ENCODE results near the gene B4GALT5. TPM values are rescaled to one million over a fixed set of nuclear protein-coding genes. Genes with fewer than 3 reads are reported as not detected.
"Not testable (repeated sequence)": the region's sequence is repeated elsewhere in the genome, so short reads cannot be mapped to it uniquely, and the experiment has no call there.

Gene B4GALT5
- total RNA-seq, 1 experiment from 2014 or later: 41.7 TPM

DNA sequence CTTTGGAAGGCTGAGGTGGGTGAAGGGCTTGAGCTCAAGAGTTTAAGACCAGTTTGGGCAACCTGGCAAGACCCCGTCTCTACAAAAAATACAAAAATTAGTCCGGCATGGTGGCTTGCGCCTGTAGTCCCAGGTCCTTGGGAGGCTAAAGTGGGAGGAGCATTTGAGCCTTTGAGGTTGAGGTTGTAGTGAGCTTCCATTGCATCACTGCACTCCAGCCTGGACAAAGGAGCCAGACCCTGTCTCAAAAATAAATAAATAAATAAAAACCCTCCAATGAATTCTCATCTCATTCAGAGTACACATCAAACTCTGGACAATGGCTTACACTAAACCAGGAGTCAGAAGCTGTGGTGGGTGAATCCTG, 31.8 kb downstream of the B4GALT5 start:
- no peak for DNase-seq (ENCODE audit: low read depth)

DNA sequence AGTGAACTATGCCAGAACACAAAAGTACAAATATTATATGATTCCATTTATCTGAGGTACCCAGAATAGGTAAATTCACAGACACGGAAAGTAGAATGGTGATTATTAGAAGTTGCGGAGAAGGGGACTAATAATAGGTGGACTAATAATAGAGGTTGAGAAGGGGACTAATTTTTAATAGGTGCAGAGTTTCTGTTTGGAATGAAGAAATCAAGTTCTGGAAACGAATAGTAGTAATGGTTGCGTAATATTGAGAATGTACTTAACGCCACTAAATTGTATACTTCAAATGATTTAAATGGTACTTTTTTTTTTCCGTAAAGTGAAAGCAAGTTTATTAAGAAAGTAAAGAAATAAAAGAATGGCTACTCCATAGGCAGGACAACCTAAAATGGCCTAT, 33.2 kb downstream of the B4GALT5 start:
- no peak for DNase-seq (ENCODE audit: low read depth)

DNA sequence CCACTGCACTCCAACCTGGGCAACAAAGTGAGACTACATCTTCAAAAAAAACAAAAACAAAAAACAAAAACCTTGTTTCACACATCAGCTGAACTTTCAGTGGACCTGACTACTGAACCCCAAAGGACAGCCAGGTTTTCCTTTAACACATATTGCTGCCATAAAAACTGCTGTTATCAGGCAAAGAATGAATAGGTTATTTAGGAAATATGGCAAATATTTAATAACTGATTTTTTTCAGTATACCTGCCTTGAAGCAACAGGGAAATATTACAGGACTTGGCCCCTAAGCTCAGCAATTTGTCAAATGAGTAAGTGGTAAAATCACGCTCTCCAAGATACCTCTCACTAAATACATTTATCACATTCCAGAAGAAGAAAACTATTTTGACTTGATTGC, 34.0 kb downstream of the B4GALT5 start:
- DNase-seq (ENCODE audit: low read depth): no peak

DNA sequence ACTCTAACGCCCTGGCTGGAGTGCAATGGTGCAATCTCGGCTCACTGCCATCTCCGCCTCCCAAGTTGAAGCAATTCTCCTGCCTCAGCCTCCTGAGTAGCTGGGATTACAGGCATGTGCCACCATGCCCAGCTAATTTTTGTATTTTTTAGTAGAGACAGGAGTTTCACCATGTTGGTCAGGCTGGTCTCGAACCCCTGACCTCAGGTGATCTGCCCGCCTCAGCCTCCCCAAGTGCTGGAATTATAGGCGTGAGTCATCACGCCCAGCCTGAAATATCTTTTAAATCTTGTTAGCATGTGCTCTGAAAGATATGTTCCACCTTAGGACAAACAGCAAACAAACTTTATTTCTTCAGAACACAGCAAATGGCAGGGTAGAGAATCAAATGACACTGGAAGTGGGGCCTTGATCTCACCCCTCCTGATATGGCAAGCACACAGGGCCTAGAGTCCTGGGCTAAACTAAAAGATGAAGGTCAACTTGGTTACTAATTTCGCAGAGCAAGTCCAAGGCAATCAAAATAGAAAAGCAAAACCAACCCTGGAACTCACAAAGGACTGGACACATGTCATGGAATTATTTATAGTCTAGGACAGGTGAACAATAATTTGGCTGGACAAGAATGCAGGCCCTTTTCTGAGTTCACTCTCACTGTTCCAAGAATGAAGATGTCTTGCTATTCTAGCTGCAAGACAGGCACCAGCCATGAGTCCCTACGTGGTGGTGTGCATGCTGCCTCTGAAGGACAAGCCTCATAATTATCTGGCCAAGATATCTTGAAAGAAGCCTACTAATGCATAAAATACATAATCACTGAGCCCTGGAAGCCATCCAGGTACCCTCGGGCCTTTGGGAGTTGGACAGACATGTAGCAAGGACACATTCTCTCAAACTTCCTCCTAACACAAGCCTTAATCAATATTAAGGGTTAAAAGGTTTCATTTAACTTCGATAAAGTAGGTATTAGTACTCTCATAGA, 35.6 kb downstream of the B4GALT5 start:
- DNase-seq (ENCODE audit: low read depth): no peak

DNA sequence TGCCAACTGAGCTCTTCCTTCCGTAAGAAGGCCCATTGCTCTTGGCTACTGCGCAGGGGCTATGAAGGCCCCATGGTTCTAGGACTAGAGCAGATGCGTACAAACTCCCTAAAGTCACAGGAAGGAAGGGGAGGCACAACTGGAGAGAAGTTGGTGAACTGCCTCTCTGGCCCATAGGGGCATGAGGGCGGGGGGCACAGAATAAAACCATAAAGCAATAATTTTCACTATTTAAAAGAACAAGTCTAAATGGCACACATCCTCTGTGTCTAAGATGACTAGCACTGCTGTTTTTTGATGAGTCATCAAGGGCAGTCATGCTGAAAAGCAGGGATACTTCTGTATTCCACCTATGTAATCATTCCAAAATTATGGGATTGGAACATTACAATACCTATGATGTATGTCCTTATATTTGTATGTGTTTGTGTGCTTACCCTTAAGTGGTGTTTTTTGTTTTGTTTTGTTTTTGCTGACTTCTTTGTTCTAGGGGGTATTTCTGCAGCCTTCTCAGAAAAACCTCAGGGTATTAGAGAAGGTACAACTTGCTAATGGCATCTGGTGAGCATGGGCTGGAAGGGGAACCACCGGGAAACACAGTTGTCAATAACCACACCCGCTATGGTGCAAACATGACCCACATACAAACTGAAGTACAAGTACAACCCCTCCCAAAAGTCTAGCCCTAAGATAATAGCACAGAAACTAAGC, 36.9 kb downstream of the B4GALT5 start:
- peak; percentile 71 for DNase-seq (ENCODE audit: low read depth)

DNA sequence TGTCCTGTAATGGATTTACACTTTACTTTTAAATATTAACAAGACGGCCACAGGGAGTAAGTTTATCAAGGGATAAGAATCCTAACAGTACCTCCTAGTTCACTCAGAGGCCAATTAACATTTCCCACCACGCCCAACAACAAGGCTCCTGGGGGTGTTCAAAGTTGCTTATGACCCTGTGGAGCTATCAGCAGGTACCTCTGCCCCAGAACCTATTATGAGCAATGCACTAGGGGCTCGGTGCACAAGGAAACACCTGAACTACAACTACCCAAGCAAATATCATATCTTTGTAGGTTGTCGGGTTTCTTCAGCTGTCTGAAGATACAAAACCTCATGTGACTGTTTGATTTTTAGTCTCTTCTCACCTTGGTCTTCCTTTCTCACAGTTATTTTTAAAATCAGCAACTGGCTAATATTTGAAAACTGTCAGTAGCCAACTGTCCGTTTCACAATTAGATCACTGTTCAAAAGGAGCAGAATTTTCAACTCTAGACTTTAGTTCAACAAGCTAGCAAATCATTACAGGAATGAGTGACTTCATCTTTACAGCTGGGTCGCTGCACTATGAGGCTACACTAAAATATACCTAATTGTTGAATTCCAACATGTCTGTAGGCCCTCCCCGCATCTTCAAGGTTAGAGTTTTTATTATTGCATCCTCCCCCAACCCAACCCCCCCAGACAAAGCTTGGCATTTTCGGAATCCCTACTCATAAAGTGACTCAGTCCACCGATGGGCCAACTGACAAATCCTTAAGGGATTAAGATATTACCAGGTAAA, 38.1 kb downstream of the B4GALT5 start:
- DNase-seq (ENCODE audit: low read depth): peak; percentile 39

DNA sequence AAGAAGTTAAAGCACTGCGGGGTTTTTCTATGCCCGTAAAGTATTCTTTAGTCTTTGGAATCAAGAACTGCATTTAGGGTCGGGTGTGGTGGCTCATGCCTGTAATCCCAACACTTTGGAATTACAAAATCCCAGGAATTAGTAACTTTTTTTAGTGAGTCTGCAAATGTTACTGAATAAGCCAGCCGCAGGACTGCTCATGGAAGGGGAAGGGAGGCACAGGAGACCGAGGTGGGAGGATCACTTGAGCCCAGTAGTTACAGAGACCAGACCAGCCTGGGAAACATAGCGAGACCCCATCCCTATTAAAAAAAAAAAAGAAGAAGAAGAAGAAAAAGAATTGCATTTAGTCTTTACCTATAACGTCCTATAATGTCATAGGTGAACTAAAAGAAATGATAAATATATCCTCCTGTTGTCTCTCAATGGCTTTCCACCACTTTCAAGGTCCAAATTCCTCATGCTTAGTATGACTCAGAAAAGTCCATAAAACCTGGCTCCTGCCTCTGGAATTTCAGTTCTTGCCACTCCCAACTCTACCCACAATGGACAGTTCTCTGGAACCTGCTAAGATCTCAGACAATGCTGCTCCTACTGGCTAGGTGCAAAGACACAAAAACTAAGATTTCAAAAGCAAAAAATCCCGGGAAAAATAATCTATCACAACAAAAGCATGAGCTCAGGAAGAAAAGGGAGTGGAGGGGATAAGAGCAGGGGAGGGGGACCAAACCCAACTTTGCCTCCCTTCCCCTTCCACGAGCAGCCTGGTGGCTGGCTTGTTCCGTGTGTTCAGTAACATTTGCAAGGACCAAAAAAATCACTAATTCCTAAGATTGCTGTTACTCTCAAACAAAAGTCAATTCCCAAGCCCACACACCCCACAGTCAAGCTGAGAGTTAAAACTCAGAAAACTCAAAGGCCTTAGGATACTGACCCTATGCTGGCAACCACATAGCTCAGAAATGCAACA, 39.0 kb downstream of the B4GALT5 start:
- DNase-seq (ENCODE audit: low read depth): peak; percentile 86

DNA sequence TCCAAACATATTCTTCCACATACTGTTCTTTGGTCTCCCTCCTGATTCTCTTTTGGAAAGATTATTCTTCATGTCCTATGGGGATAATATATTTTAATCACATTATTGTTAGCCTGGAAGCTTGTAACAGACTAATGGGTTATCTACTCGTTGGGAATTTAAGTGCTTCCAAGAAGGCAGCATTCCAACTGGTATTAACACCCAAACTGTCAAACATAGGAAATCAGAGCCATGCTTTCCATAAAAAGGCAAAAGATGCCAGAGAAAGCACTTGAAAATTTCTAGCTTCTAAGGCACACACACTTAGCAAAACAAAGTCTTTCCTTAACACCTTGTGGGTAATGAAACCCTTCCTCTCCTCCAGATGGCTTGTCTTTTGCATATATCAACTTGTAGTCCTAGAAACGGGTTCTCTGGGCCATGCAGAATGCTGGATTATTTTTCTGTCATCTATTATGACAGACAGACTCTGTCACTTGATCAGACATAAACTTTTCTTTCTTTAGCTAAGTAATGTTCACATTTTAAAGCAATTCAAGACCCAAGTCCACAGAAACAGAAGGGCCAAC, 41.5 kb downstream of the B4GALT5 start:
- no peak for DNase-seq (ENCODE audit: low read depth)

DNA sequence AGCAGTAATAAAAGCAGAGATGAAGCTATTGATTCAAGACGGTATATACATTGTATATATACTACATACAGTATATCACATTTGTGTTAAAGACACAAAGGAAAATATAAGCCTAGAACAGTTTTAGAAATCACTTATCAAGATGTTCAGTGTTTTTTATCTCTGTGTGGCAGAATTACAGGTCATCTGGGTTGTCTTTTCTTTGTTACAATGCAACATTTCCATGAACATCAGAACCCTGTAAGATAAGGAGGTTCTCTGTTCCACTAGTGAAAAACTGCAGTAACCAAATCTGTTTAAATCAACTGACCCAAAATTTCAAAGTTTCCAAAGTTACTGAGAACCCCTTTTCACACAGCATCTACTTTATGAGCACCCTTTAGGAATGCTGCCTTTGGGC, 42.2 kb downstream of the B4GALT5 start:
- no peak for DNase-seq (ENCODE audit: low read depth)

DNA sequence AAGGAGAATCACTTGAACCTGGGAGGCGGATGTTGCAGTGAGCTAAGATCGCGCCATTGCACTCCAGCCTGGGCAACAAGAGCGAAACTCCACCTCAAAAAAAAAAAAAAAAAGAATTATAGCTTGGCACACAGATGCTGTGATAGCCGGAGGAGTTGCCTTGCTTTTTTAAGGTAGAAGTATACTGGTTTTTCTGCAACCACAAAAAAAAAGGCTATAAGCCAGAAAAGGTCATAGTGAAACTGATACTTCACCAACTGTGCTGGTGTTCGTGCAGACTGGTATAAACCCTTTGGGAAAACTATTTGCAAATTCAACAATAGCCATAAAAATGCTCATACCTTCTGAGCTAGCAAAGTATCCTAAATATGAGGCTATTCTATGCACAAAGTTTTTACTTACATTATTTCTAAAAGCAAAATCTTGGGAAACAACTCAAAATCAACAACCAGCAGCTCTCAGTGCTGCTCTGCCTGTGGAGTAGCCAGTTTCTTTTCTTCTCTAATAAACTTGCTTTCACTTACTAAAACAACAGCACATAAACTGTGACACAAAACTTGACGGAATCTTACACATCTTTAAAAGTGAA, 44.0 kb downstream of the B4GALT5 start:
- DNase-seq (ENCODE audit: low read depth): no peak

DNA sequence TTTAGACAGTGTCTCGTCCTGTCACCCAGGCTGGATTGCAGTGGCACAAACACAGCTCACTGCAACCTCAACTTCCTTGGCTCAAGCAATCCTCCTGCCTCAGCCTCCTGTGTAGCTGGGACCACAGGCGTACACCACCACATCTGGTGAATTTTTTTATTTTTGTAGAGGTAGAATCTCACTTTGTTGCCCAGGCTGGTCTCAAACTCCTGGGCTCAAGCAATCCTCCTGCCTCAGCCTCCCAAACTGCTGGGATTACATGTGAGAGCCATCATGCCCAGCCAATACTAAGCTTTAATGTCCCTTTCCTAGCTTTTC, 44.8 kb downstream of the B4GALT5 start:
- not testable (repeated sequence) for DNase-seq (ENCODE audit: low read depth)

DNA sequence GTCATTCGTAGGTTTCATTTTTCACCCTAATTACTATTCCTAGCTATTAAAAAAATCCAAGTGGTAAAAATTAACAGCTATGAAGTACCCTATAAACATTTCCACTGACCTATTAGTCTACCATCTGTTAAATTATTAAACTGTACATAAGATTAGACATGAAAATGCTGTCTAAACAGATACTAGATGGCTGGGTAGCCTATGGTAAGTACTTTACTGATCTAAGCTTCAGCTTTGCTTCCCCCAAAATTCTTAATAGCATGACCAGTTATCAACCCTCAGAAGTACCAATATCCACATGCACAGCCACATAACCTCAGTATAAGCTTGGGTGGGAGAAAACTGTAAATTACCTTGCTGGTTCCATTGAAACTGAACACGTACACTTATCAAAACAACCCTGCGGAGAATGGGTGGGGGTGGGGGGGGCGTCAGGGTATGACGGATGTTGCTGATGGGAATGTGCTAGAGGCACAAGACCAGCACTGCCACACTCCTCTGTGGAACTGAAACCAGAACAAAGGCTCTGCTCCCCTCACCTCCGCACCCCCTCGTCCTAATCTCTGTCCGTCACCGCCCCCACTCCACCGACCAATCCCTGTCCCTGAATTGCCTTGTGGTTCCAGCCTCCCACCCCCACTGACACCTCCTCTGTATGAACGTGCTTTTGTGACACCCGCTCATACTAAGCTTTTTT, 45.3 kb downstream of the B4GALT5 start:
- DNase-seq (ENCODE audit: low read depth): no peak

DNA sequence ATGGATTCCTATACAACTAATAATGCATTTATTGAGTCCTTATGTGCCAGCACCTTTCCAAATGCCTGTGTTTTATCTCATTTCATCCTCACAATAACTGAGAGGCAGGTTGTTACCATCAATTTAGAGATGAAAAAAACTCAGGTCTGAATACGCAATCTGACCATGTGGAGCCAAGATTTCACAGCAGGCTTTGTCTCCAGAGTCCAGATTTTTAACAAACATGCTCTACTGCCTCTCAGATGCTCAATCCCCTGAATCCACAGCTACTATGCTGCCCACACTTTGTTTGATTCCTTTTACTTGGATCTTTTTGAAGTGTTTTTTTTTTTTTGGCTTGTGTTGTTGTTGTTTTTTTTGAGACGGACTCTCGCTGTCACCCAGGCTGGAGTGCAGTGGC, 46.8 kb downstream of the B4GALT5 start:
- no peak for DNase-seq (ENCODE audit: low read depth)

DNA sequence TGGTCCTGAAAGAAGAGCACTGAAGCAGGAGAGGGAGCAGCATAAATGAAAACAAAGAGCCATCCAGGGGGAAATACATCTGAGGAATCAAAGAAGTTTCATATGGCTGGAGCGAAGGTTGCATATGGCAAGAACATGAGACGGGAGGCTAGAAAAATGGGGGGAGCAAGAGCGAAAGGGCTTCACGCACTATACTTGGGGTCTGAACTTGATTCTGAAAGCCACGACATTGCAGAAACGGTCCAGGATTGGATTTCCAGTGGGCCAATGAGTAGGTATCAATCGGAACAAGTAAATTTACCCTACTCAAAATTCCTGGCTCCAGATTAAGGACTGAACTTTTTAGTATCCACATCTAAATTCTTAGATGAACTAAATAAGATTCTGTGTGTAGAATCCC, 47.9 kb downstream of the B4GALT5 start:
- no peak for DNase-seq (ENCODE audit: low read depth)

DNA sequence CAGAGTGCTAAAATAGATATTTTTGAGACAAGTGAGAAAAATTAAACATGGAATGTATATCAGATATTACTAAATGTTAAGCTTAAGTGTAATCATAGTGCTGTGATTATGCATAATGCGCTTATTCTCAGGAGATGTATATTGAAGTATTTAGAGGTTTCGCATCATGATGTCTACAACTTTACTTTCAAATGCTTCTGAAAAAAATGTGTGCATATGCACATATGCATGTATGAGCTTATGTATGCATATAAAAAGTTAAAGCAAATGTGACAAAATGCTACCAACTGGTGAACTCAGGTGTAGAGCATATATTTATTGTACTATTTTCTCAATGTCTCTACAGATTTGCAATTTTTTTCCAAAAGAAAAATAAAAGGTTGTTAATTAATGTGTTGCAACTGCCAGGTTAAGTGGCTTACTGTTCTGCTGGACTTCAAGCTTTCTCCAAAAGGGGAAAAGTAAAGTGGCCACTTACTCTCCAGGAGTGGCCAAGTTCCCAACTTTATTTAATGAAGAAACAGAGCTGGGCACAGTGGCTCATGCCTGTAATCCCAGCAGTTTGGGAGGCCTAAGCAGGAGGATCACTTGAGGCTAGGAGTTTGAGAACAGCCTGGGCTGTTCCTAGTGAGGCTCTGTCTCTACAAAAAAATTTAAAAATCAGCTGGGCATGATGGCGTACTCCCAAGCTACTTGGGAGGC, 48.9 kb downstream of the B4GALT5 start:
- DNase-seq (ENCODE audit: low read depth): no peak

DNA sequence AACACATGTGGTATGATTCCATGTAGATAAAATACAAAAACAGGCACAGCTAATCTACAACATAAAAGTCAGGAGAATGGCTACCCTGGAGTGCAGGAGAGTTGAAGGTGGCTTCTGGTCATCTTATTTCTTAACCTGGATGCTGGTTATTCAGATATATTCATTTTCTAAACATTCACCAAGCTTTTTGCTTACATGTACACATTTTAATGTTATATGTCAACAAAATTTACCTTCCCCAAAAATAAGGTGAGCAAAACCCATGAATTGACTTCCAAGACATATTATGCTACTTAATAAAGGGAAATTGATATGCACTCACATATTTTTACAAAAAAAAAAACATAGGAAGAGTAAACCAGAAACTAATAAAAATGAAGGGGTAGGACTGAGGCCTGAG, 50.6 kb downstream of the B4GALT5 start:
- DNase-seq (ENCODE audit: low read depth): no peak

DNA sequence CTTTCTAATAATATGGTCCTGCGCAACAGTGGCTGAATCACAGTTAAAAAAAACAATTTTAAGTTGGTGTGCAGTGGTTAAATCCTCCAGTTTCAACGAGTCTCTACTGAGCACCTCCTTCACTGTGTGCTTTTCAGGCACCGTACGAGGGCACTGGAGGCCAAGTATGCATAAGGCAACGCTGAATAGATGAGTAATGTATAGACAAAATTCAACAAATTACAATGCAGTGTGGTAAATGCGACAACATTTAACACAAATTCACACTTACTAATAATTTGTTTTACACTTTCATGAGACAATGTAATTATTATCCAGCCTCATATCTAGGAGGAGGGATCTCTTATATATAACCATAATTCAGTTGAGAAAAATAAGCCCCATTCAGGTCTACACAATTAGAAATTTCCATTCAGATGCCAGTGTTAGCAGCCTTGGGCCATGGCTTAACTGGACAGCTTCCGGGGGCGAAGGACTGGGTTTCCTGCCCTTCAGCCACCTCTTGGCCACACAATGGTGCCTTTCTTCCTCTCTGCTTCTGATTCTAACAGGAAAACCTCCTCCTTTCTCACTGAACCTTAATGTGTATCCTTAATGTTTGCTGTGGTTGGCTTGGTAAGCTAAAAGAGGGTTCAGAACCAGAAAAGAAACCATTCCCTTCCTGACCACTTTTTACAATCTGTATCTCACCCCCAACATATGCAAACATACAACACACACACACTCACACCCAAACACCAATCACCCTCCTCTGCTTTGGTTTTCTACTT, 51.9 kb downstream of the B4GALT5 start:
- peak; percentile 42 for DNase-seq (ENCODE audit: low read depth)

DNA sequence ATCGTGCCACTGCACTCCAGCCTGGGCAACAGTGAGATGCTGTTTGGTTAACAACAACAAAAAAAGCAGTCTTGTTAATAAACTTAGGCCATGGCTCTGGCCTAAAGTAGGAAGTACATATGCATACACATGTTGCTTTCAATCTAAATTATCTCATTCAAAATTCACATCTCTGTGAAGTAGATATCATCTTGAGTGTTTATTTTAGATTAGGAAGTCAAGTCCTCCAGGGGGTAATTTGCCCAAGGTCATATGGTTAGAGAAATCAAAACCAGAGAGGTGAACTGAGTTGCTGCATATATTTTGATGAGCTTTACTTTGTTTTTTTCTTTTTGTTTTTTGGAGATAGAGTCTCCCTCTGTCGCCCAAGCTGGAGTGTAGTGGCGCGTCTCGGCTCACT, 52.8 kb downstream of the B4GALT5 start:
- DNase-seq (ENCODE audit: low read depth): no peak

All from HT1080 (cell line).